Vagina (tissue), 2 donors: ENCODE data around the gene GIGYF1. TPM values are rescaled to one million over a fixed set of nuclear protein-coding genes. Genes with fewer than 3 reads are reported as not detected.

Experiments
- DNase-seq, 2 donors: peaks; one replicate each; pipeline ENCODE4 v3.0.0-alpha.2; 2017; ENCODE audit errors: extremely low spot score in 2 of 2
- H3K27ac ChIP-seq: fragments of 200-600 bp; sonication (generic); one replicate; pipeline ENCODE4 v1.5.1; 2019
- H3K27me3 ChIP-seq: fragments of 200-600 bp; sonication (generic); one replicate; pipeline ENCODE4 v1.5.1; 2019
- H3K36me3 ChIP-seq, 2 donors: fragments of 200-600 bp; sonication (generic); one replicate each; pipeline ENCODE4 v1.5.1; 2017 to 2019
- H3K4me1 ChIP-seq: fragments of 200-600 bp; sonication (generic); one replicate; pipeline ENCODE4 v1.5.1; 2019
- H3K4me3 ChIP-seq, 2 donors: fragments of 200-600 bp; sonication (generic); 1 replicate in 1 of 2; 2 replicates in 1 of 2; pipeline ENCODE4 v1.5.1; 2016 to 2019
- H3K9me3 ChIP-seq: fragments of 200-600 bp; sonication (generic); one replicate; pipeline ENCODE4 v1.5.1; 2019
- POLR2A ChIP-seq, 2 donors: fragments of 450-650 bp; IDR thresholded peaks; one replicate each; pipeline ENCODE4 v1.6.1; 2017; ENCODE audit warnings: antibody characterized with exemption in 2 of 2, mild to moderate bottlenecking in 2 of 2, moderate library complexity in 2 of 2
- POLR2AphosphoS5 ChIP-seq, 2 donors: sonication (generic); formaldehyde crosslinking; IDR thresholded peaks; one replicate each; pipeline ENCODE4 v1.9.0; 2017; ENCODE audit warnings: antibody characterized with exemption in 2 of 2, mild to moderate bottlenecking in 2 of 2, low read depth in 1 of 2; ENCODE audit not compliant: insufficient read depth in 1 of 2
- intact Hi-C: fragments of 100-400 bp; cut with DNase I; formaldehyde crosslinking; loops from one replicate; pipeline ENCODE4 v1.15.1; 2023
- total RNA-seq: library from RNA; depleted of rRNA; stranded (reverse); fragments of >200 nt; gene quantifications from one replicate; pipeline ENCODE4 v1.2.3, GENCODE V29; 2016
- TF ChIP-seq, protein P1 (sequence below), 3 experiments: fragments of 450-650 bp in 2 of 3; fragments of 200-600 bp in 1 of 3; sonication (generic) in 1 of 3; IDR thresholded peaks; one replicate each; pipeline ENCODE4 v1.5.1; 2017 to 2019; ENCODE audit warnings: antibody characterized with exemption in 3 of 3, mild to moderate bottlenecking in 2 of 3, moderate library complexity in 2 of 3

GIGYF1 gene
- total RNA-seq, 1 donor from 2014 or later = 20.6 TPM

DNA sequence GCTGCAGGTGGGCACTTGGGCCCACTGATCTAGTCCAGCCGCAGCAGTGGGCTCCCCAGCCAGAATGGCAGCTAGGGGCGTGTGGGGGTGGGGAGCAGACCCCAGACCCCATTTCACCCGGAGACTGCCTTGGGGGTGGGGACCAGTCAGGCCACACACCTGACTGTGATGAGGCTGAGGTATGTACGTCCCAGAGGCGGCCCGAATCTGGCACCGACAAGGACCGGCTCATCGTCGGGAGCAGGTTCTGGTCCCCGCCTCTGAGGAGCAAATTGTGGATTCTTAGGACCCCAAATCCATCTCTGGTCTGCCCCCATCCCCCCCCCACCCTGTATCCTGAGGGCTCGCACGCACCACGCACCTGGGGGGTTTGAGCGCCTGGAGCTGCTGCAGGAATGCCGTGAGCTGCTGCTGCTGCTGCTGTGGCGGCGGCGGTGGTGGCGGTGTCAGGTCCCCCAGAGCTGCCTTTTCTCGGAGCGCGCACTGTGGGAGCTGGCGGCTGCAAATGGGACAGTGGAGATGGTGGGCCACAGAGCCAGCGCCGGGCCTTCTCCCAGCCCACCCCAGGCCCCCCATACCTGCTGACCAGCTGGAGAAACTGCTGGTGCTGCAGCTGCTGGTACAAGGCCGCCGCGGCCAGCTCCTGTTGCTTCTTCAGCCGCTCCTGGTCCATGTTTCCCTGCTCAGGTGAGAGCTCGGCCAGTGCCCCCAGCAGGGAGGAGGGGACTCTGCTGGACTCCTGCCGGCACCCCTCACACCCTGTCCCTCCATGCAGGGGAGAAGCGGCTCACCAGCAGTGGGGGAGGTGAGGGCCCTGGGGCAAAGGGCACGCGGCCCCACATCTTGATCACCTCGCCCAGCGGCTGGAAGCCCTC lies 10.2 kb downstream of the GIGYF1 start:
- no peaks in the 10 kb centered on the region for H3K27me3 ChIP-seq
- DNase-seq = no peak
- peaks cover 36% of the 10 kb centered on the region for H3K4me1 ChIP-seq
- intact Hi-C loops = no loop called here
- TF ChIP-seq POLR2AphosphoS5 (IDR thresholded peaks at IDR 0.05; ENCODE audit: insufficient read depth in 1 of 2, low read depth in 1 of 2) = no peak
- no peak for TF ChIP-seq POLR2A (IDR thresholded peaks at IDR 0.05)
- TF ChIP-seq, protein P1, sequence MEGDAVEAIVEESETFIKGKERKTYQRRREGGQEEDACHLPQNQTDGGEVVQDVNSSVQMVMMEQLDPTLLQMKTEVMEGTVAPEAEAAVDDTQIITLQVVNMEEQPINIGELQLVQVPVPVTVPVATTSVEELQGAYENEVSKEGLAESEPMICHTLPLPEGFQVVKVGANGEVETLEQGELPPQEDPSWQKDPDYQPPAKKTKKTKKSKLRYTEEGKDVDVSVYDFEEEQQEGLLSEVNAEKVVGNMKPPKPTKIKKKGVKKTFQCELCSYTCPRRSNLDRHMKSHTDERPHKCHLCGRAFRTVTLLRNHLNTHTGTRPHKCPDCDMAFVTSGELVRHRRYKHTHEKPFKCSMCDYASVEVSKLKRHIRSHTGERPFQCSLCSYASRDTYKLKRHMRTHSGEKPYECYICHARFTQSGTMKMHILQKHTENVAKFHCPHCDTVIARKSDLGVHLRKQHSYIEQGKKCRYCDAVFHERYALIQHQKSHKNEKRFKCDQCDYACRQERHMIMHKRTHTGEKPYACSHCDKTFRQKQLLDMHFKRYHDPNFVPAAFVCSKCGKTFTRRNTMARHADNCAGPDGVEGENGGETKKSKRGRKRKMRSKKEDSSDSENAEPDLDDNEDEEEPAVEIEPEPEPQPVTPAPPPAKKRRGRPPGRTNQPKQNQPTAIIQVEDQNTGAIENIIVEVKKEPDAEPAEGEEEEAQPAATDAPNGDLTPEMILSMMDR (IDR thresholded peaks at IDR 0.05) = no peak
- no peak overlapping the region for H3K4me3 ChIP-seq
- H3K36me3 ChIP-seq = peaks cover 7 to 77% of the 10 kb centered on the region in 2 donors
- no peak overlapping the region for H3K27ac ChIP-seq
- no peaks in the 10 kb centered on the region for H3K9me3 ChIP-seq

DNA sequence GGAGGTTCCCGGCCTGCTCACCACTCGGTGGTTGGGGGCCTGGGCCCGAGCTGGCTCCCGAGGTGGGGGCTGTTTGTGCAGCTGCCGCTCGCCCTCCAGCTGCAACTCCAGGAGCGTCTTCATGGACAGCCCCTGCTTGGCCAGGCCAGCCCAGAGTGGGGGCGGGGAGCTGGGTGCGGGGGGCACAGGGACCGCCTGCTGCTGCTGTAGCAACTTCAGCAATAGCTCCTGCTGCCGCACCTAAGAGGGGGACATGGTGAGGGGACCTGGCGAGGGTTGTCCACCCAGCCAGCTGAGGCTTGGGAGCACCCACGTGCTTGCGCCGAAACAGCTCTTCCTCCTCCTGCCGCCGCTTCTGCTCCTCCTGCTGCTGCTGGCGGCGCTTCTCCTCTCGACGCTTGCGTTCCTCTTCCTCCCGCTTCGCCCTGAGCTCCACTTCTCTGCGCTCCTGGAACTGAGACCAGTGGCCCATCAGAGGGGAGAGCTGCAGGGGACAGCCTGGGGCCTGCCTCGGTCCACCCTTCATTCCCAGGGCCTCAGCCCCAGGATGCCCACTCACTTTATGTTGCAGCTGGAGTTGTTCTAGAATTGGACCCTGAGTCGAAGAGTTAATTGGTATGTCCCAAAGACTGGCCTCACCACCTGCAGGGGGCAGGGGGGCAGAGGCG lies 10.9 kb downstream of the GIGYF1 start:
- TF ChIP-seq, protein P1 (IDR thresholded peaks at IDR 0.05) = no peak
- TF ChIP-seq POLR2A (IDR thresholded peaks at IDR 0.05) (no peak), POLR2AphosphoS5 (IDR thresholded peaks at IDR 0.05; ENCODE audit: insufficient read depth in 1 of 2, low read depth in 1 of 2) (no peak)
- intact Hi-C loops = no loop called here
- Histone ChIP-seq H3K27ac (no peak overlapping the region), H3K4me1 (peaks cover 36% of the 10 kb centered on the region), H3K27me3 (no peaks in the 10 kb centered on the region), H3K9me3 (no peaks in the 10 kb centered on the region), H3K36me3 (peaks cover 6 to 81% of the 10 kb centered on the region in 2 donors), H3K4me3 (no peak overlapping the region)
- no peak for DNase-seq

DNA sequence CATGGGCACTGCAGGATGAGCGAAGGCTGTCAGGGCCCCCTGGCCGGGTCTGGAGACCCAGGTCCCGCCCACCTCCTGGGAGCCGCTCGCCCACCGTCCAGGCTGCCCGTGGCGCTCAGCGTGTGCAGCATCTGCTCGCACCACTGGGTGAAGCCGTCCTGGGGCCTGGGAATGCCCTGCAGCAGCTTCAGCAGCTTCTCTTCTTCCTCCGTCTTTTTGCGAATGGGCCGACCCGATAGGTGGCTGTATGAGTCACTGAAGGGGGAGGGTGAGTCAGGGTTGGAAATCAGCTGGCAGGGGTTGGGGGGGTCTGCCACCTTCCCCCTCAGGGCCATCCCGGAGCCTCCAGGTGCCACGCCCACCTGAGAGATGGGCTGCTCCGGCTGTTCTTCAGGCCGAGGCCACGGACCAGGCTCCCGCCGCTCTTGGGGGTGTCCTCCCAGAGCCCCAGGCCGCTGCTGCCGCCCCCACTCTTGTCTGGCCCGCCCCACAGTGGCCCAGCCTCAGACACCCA lies 11.8 kb downstream of the GIGYF1 start:
- TF ChIP-seq, protein P1 (IDR thresholded peaks at IDR 0.05) = no peak
- TF ChIP-seq POLR2A (IDR thresholded peaks at IDR 0.05) = no peak
- Histone ChIP-seq H3K4me3 (no peak overlapping the region), H3K9me3 (no peaks in the 10 kb centered on the region), H3K27ac (no peak overlapping the region), H3K27me3 (no peaks in the 10 kb centered on the region), H3K36me3 (peaks cover 3 to 81% of the 10 kb centered on the region in 2 donors), H3K4me1 (peaks cover 34% of the 10 kb centered on the region)
- DNase-seq = no peak
- intact Hi-C loops = no loop called here

DNA sequence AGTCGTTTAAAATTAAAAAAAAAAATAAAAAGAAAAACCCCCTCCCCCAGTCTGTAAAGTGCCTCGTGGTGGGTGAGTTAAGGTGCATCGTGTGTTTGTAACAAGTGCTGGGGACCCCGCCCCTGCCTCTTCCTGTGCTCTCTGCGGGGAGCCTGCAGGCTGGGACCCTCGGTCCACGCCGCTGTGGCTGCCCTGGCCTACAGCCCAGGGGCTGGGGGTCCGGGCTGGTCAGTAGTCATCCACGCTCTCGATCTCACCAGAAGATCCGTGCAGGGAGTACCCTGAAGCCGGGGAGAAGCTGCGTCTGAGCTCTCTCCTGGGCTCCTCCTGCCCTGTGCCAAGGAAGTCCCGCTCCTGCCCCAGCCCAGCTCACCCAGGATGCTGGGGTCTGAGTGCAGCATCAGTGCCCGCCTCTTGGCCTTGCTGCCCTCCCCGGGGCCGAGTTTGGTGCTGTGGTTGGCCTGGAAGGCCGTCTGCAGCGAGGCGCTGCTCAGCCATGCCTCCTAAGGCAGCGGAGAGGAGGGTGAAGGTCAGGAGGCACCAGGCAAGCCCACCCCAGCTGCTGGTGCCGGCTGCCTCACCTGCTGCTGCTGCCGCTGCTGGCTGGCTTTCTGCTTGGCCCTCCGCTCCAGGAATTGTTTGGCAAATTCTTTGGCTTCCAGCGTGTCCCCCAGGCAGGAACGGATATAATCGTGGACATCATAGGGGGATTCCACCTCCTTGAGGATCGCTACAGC lies 12.4 kb downstream of the GIGYF1 start:
- no peak overlapping the region for H3K27ac ChIP-seq
- H3K27me3 ChIP-seq = no peaks in the 10 kb centered on the region
- H3K9me3 ChIP-seq = no peaks in the 10 kb centered on the region
- no peak overlapping the region for H3K4me3 ChIP-seq
- H3K4me1 ChIP-seq = peaks cover 34% of the 10 kb centered on the region
- DNase-seq = no peak
- intact Hi-C loops = no loop called here
- H3K36me3 ChIP-seq = peaks cover 3 to 81% of the 10 kb centered on the region in 2 donors
- TF ChIP-seq, protein P1 (IDR thresholded peaks at IDR 0.05) = no peak
- TF ChIP-seq POLR2AphosphoS5 (IDR thresholded peaks at IDR 0.05; ENCODE audit: insufficient read depth in 1 of 2, low read depth in 1 of 2) (no peak), POLR2A (IDR thresholded peaks at IDR 0.05) (no peak)
